GM18508 (cell line): Measurements from ENCODE around the gene PPP1R3E.
"Not testable (repeated sequence)": the region's sequence is repeated elsewhere in the genome, so short reads cannot be mapped to it uniquely, and the experiment has no call there.

Experiments used
- ATAC-seq: cut with Tn5 transposase; IDR thresholded peaks from one replicate; pipeline ENCODE4 v1.9.1; 2021; ENCODE audit warnings: moderate number of reproducible peaks; ENCODE audit not compliant: insufficient read depth, unreplicated experiment

The PPP1R3E gene

DNA sequence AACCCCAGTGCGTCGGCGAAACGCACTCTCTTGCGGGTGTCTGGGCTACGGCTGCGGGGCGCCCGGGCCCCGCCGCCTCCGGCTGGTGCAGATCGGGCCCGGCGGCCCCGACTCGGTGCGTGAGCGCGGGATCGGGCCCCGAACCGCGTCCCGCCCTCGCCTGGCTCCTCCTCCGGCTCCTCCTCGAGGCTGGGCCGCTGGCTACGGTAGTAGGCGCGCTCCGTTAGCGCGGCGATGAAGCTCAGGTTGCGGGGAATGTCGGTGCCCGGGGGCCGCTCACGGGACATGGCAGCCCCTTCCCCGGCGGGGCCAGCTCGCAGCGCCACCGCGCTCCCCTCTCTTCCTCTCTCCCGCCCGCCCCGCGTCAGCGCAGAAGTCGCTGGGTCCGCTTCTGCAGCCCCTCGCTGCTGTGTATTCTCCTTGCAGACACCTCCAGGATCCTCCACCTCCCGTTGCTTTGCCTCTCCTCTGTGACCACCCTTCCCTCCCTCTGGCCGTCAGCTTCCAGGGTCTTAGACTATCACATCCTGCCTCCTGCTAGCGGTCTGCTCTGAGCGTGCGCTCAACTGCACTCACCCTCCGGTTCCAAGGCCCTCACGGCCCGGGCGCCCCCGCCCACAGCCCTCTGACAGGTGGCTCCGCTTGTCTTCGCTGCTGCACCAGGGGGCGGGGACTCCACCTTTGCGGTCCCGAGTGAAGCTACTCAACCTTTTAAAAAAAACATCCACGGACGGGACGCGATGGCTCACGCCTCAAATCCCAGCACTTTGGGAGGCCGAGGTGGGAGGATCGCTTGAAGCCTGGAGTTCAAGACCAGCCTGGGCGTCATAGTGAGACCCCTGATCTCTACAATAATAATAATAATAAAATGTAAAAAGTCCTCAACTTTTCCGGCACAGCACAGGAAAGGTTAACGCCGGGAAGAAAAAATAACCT is at the start of gene PPP1R3E:
Gene PPP1R3E (minus strand): TSS at position 570 of the 936 bp plus-strand sequence. CDS start 283 bp downstream, at position 287.
- ATAC-seq, result no peak

DNA sequence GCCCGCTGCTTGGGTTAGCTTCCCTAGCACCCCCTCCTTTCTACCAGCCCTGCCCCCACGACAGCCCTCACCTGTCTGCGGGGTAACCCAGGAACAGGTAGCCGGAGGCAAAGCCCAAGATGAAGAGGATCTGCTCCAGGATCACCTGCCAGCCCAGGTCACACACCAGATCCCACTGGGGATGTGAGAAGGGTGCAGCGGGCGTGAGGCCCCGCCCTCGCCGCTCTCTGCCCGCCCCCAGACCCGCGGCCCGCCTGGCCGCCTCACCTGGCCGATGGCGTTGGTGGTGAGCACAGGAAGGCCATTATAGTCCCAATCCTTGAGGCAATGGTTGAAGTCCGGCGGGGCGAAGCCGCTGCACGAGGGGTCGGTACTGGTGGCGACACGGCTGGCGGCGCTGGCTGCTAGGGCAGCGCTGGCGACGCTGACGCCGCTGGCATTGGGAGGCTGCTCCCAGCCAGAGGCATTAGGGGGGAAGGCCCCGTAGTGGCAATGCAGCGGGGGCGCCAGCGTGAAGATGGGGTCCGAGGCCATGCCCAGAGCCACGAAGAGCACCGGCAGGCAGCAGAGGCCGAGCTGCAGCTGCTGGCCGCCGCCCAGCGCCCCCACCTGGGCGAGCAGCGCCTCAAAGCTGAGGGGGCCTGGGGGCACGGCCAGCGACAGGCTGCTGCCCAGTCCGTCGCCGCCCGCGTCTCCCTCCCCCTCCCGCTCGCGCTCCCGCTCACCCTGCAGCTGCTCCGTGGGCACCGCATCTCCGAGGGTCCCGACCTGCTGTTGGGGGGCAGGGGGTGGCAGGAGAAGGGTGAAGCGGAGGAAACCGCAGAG is 49.2 kb upstream of the PPP1R3E start:
- ATAC-seq, result no peak

- ATAC-seq, result no peak
Measured at GRCh38 chr14:23349156-23349845, 46.6 kb upstream of the PPP1R3E start.

DNA sequence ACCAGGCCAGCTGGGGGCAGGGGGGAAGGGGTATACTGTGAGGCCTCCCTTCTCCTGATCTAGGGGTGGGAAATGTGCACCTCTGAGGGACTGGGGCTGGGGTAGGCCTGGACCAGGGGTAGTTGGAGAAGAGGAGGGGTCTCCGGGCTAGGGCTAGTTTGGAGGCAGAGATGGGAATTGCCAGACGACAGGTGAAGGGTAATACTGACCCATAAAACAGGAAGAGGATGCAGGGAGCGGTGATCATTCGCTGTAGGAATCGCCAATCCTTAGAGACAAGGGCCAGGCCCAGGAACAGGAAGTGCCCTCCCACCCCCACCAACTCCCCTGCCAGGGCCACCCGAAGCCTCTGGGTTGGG is 45.6 kb upstream of the PPP1R3E start:
- no peak for ATAC-seq

DNA sequence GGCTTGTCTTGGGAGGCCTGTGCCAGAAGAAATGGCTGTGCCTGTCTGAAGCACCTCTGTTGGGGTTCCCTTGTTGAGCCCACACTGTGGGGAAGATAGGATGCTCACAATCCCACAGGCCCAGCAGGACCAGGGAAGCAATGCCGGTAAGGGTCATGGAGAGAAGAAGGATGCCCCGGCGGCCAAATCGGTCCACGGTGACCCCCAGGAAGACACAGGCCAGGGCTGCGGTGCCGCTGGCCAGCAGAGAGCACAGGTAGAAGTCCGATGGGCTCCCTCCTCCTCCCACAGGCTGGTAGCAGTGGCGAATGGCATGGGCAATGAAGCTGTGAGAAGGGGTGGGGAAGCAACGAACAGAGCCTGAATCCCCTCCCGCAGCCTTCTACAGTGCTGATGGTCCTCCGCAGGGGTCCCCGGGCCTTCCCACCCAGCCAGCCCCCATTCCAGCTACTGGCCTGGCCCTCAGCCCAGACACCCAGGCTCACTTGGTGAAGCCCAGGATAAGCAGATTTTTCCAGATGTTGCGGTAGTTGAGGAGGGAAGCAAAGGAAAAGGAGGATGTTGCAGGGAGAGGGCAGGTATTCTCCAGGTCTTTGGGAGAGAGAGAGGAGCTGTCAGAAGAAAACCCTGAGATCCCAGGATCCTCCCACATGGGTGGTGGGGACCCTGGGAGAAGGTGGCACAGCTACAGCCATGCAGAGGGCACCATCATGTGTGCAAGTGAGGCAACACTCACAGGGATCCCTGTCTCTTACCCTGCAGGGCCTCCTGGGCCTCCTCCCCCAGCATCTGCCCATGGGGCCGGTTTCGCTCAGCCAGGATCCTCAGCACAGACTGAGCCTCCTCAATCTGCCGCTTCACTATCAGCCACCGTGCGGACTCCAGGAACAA is 45.0 kb upstream of the PPP1R3E start:
- no peak for ATAC-seq

DNA sequence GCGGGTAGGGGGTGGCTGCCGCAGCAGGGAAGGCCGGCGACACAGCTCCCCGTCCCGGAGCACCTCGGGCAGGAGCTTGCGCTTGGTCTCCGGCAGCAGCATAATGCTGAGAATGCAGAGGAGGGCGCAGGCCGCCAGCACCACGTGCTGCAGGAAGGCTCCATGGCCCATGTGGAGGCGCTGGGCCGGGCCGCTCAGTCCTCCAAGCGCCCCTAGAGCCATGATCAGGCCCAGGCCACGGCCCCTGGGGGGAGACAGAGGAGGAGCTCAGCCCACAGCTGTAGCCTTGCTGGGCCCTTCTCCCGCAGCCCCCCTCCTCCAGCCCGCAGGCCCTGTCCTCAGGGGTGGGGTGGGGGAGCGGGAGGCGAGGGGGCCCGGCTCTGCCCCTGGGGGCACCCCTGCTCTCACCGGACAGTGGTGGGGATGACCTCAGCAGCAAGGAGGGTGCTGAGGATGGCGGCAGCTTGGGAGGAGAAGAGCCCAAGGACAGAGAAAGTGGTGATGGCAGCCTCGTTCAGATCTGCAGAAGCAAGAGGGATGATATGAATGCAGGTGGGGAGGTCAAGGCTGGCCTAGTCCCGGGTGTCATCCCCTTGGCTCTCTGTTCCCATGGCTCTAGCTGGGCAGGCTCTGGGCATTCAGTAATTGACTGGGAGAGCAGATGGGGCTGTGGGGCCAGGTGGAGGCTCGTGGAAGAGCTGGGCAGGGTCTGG is 44.2 kb upstream of the PPP1R3E start:
- ATAC-seq, result no peak

DNA sequence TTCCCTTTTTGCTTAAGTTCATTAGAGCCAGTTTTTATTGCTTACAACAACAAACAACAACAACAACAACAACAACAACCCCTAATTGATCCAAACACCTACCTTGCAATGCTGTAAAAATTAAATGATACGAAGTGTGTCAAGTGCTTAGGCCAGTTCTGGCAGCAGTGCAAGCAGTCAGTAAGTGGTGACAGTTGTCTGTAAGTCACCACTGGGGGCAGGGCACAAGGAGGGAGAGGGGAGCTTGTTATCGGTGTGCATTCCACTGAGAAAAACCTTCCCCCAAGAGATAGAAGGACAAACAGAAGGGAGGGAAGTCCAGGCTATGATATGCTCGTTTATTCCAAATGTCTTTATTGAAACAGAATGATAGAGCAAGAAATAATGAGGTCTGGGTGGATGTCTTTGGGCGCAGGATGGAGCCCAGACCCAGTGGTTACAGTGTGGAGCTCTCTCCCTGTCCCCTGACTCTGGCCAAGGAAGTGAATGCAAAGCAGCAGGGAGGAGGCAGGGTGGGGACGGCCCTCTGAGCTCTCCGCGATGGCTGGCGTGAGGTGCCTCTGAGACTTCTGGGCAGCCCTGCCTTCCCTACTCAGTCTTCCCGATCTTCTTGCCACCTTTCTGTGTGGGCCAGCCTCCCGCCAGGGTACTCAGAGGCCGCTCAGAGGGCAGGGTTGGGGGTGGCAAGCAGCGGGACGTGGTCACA is 43.5 kb upstream of the PPP1R3E start:
- no peak for ATAC-seq

DNA sequence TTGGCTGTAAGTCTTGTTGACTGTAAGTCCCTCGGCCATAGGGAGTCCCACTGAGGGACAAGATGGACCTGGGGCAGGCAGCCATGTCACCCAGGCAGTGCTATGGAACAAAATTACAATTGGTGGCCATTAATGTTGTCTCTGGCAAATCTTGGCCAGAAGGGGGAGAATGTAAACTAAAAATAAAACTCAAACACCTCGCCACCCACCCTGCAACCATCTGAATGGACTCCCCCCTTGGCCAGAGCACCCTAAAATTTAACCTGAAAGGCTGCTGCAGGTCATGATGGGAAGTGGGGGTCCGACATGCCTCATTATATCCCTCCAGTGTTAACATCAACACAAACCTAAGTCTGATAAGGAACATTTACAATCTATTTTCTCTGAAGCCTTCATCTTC is 41.8 kb upstream of the PPP1R3E start:
- no peak for ATAC-seq

DNA sequence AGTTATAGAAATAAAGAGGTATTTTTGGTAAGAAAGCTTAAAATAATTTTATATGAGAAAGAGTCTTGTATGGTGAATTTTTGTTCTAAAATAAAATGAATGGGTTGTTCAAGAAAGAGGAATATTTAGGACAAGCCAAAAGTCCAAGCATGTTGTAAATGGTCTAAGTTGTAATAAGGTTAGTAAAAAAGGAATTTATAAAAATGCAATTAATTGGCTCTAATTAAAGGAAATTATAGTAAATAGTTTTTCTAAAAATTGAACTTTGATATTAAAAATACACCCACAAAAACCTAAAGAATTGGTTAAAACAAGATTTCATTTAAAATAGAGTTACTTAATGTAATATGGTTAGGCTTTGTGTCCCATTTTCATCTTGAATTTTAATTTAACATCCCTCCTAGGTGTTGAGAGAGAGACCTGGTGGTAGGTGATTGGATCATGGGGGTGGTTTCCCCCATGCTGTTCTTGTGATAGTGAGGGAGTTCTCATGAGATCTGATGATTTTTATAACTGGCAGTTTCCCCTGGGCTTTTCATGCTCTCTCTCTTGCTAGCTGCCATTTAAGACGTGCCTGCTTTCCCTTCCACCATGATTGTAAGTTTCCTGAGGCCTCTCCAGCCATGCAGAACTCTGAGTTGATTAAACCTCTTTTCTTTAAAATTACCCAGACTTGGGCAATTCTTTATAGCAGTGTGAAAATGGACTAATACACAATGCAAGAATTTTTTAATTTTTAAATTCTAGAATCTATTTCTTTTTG is 37.0 kb upstream of the PPP1R3E start:
- no peak for ATAC-seq

DNA sequence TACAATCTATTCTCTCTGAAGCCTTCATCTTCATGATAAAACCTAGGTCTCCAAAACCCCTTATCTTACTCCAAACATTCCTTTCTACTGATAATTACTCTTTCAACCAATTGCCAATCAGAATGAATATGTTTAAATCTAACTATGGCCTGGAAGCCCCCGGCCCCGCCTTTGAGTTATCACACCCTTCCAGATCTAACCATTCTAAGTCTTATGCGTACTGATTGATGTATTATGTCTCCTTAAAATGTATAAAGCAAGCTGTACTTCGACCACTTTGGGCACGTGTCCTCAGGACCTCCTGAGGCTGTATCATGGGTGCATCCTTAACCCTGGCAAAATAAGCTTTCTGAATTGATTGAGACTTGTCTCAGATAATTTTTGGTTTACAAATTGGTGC is 33.0 kb upstream of the PPP1R3E start:
- no peak for ATAC-seq

DNA sequence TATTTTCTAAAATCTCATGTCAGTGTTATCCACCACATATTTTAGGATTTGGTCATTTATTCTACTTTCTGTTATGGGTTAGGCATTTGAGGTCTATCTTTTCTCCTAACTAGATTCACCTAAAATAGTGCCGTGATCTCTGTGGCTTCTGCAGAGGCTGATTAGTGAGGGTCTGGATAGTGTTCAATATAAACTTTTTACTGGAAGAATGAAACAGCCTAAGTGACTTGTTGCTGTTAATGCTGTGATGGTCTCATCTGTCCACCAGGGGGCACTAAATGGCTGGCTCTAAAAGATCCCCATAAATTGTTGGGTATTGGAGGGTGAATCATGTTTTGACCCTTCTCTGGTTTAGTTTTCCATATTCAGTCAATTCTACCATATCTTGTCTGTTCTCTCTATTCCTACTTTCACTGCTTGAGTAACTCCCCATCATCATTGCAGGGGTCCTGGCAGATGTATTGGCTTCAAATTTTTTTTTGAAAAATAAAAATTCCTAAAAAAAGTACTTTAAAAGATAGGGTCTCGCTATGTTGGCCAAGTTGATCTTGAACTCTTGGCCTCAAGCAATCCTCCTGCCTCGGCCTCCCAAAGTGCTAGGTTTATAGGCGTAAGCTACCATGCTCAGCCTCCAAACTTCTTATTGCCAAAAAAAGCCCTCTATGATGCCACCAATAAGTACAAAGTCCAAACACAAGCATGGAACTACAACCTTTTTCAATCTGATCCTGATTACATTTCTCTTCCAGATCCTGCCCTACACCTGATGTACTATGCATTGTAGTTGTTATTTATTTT is 25.5 kb upstream of the PPP1R3E start:
- no peak for ATAC-seq

DNA sequence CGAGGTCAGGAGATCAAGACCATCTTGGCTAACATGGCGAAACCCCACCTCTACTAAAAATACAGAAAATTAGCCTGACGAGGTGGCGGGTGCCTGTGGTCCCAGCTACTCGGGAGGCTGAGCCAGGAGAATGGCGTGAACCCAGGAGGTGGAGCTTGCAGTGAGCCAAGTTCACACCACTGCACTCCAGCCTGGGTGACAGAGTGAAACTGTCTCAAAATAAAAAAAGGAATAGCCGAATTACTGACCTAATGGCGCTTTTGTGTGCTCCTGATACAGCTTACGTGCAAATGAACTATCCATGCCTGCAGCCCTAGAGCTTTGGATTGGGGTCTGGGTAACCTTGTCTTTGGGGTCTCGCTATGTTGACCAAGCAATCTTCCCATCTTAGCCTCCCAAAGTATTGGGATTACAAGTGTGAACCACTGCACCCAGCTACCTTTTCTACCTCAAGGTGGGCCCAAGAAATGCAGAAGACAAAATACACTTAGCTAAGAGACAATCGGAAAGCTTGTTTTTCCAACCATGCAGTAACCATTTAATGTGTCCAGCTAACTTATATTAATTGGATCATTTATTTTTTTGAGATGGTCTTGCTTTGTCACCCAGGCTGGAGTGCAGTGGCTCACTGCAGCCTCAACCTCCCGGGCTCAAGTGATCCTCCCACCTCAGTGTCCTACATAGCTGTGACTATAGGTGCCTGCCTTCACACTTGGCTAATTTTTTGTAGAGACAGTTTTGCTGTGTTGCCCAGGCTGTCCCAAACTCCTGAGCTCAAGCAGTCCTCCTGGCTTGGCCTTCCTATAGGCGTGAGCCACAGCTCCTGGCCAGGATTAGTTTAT is 24.1 kb upstream of the PPP1R3E start:
- no peak for ATAC-seq

- not testable (repeated sequence) for ATAC-seq
Measured at GRCh38 chr14:23325746-23326145, 23.1 kb upstream of the PPP1R3E start.

DNA sequence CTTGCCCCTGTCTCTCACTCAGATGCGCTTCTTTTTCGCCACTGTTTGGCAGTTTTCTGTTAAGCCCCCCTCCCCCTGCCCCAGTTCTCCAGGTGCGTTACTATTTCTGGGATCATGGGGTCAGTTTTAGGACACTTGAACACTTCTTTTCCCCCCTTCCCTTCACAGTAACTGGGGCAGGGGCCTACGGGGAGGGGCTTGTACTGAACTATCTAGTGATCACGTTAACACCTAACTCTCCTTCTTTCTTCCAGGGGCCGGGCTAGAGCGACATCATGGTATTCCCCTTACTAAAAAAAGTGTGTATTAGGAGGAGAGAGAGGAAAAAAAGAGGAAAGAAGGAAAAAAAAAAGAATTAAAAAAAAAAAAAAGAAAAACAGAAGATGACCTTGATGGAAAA is 22.3 kb upstream of the PPP1R3E start:
- no peak for ATAC-seq

DNA sequence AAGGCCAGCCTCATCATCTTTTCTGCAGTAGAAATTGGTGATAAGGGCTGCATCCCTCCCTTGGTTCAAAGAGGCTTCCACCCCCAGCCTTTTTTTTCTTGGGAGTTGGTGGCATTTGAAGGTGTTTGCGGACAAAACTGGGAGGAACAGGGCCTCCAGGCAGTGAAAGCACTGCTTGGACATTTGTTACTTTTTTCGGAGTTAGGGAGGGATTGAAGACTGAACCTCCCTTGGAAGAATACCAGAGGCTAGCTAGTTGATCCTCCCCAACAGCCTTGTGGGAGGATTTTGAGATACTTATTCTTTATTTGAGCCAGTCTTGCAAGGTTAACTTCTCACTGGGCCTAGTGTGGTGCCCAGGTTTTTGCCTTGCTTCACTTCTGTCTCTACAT is 21.8 kb upstream of the PPP1R3E start:
- ATAC-seq, result no peak

DNA sequence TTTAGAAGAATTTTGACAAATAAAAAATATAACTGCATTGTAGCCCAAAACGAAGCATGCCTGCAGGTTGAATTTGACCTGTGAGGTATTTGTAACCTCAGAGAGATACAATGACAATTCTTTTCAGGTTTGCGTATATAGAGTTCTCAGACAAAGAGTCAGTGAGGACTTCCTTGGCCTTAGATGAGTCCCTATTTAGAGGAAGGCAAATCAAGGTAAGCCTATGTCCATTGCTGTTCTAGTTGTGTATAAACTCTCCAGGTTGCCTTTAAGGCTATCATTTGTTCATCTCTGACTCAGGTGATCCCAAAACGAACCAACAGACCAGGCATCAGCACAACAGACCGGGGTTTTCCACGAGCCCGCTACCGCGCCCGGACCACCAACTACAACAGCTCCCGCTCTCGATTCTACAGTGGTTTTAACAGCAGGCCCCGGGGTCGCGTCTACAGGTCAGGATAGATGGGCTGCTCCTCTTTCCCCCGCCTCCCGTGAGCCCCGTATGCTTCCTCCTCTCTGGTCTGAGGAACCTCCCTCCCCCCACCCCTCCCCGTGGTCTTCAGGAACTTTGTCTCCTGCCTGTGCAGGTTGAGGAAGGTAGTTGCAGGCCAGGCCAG is 21.3 kb upstream of the PPP1R3E start:
- no peak for ATAC-seq
